Neutrophil (primary cell): Measurements from ENCODE around the gene HCRTR1.

Experiments
- H3K27ac ChIP-seq: fragments of 200-600 bp; sonication (generic); 2 replicates; pipeline ENCODE4 v1.5.1; 2016; ENCODE audit warnings: mild to moderate bottlenecking, moderate library complexity
- H3K27me3 ChIP-seq: fragments of 200-600 bp; sonication (generic); 2 replicates; pipeline ENCODE4 v1.6.0; 2016; ENCODE audit warnings: mild to moderate bottlenecking
- H3K36me3 ChIP-seq: fragments of 200-600 bp; sonication (generic); 2 replicates; pipeline ENCODE4 v1.5.1; 2017
- H3K4me1 ChIP-seq, 2 experiments: fragments of 200-600 bp in 1 of 2; sonication (generic) in 1 of 2; 1 replicate in 1 of 2; 2 replicates in 1 of 2; pipeline versions ENCODE4 v1.5.1 to v1.6.1; 2013 to 2016; ENCODE audit warnings: low read depth in 1 of 2, low read length in 1 of 2, mild to moderate bottlenecking in 1 of 2, moderate library complexity in 1 of 2; ENCODE audit not compliant: control insufficient read depth in 1 of 2, insufficient read depth in 1 of 2
- H3K4me3 ChIP-seq, 2 experiments: fragments of 200-600 bp in 1 of 2; sonication (generic) in 1 of 2; 1 replicate in 1 of 2; 2 replicates in 1 of 2; pipeline ENCODE4 v1.5.1; 2013 to 2016; ENCODE audit warnings: low read depth in 1 of 2, low read length in 1 of 2, mild to moderate bottlenecking in 1 of 2, moderate library complexity in 1 of 2
- H3K9me3 ChIP-seq: fragments of 200-600 bp; sonication (generic); 2 replicates; pipeline ENCODE4 v1.5.1; 2016
- TF ChIP-seq, protein P1 (sequence below): fragments of 200-600 bp; sonication (generic); IDR thresholded peaks from 2 replicates; pipeline ENCODE4 v1.5.1; 2016; ENCODE audit warnings: antibody characterized with exemption

HCRTR1 gene

GRCh38 chr1:31663622-31664452 lies 46.3 kb downstream of the HCRTR1 start:
- H3K27ac ChIP-seq: no peak overlapping the region
- no peak overlapping the region for H3K4me3 ChIP-seq
- no peaks in the 10 kb centered on the region for H3K9me3 ChIP-seq
- H3K27me3 ChIP-seq: peaks cover 11% of the 10 kb centered on the region
- no peaks in the 10 kb centered on the region for H3K36me3 ChIP-seq
- H3K4me1 ChIP-seq: peaks cover 32 to 40% of the 10 kb centered on the region in 2 experiments
- TF ChIP-seq, protein P1, sequence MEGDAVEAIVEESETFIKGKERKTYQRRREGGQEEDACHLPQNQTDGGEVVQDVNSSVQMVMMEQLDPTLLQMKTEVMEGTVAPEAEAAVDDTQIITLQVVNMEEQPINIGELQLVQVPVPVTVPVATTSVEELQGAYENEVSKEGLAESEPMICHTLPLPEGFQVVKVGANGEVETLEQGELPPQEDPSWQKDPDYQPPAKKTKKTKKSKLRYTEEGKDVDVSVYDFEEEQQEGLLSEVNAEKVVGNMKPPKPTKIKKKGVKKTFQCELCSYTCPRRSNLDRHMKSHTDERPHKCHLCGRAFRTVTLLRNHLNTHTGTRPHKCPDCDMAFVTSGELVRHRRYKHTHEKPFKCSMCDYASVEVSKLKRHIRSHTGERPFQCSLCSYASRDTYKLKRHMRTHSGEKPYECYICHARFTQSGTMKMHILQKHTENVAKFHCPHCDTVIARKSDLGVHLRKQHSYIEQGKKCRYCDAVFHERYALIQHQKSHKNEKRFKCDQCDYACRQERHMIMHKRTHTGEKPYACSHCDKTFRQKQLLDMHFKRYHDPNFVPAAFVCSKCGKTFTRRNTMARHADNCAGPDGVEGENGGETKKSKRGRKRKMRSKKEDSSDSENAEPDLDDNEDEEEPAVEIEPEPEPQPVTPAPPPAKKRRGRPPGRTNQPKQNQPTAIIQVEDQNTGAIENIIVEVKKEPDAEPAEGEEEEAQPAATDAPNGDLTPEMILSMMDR: peak; percentile 82

DNA sequence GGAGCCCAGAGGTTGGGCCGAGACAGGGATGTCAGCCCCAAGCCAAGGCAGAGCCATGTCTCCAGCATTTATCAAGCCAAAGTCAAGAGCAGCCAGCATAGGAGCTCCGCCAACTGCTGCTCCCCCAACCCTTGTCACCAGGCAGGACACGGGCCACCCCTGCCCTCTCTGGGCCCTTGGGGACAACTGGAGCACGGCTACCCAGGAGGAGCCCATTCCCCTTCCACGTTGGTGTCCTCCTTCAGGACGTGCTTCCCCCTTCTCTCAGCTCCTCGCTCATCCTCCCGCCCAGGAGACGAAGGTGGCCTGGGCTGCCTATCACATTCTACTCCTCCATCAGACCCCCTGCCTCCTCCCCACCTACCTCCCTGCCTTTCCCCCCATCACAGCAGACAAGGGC lies 47.0 kb downstream of the HCRTR1 start:
- H3K27me3 ChIP-seq: peaks cover 18% of the 10 kb centered on the region
- H3K4me1 ChIP-seq: peaks cover 25 to 33% of the 10 kb centered on the region in 2 experiments
- no peaks in the 10 kb centered on the region for H3K36me3 ChIP-seq
- TF ChIP-seq, protein P1: no peak
- H3K4me3 ChIP-seq: no peak overlapping the region
- H3K27ac ChIP-seq: no peak overlapping the region
- H3K9me3 ChIP-seq: no peaks in the 10 kb centered on the region

DNA sequence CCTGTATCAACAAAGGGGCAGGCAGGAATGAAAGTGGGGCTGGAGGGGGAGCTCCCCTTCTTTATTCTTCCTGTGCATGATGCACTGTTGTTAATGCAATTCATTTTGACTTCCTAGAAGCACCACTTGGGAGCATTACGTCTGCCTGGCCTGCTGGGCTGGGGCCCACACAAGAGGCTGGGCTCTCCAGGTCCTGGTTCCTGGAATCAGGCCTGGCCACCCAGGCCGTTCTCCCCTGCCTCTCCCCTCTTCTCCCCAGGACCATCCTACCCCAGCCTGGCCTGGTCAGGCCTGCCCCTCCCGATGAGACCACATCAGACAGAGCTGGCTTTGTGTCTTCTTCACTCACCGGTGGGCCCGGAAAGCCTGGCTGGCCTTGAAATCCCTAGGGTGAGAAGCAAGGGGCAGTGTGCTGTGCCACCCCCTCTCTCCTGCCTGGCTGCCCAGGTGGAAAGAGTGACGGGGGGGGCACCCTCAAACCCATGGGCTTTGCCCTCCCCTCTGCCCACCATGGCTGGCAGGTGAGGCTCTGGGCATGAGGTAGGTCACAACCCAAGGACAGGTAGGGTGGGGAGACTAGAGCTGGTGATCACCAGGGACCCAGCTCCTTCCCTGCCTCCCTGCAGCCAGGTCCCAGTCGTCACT lies 47.9 kb downstream of the HCRTR1 start:
- H3K27me3 ChIP-seq: peaks cover 26% of the 10 kb centered on the region
- H3K4me3 ChIP-seq: no peak overlapping the region
- H3K36me3 ChIP-seq: no peaks in the 10 kb centered on the region
- peaks cover 17 to 32% of the 10 kb centered on the region in 2 experiments for H3K4me1 ChIP-seq
- no peaks in the 10 kb centered on the region for H3K9me3 ChIP-seq
- H3K27ac ChIP-seq: no peak overlapping the region
- TF ChIP-seq, protein P1: no peak

DNA sequence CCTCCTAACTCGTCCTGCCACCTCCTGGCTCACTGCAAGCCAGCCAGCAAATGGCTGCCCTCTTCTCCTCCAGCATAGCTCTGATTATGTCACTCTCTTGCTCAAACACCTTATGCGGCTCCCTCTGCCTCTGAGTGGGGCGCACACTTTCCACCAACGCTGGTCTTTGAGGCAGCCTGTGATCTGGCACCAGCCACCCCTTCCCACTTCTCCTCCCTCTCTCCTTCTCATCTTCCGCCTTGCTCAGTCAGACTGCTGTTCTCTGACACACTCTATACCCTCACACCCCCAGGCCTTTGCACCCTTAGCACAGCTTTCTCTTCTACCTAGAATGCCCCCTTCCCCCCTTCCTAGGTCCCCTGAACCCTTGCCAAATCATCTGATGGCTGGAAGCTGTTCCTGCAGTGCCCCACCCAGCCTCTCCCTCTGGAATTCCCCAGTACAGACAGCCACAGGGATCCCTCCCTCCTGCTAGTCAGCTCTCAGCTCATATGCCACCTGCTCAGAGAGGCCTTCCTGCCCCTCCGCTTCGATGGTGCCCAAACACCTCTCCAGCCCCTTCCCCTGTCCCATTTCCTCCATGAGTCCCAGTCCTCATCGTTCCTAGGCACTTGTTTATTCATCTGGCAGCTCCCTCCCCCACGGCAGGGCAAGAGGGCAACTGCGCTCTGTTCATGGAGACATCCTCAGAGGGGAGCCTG lies 48.9 kb downstream of the HCRTR1 start:
- Histone ChIP-seq H3K4me3 (no peak overlapping the region), H3K36me3 (no peaks in the 10 kb centered on the region), H3K27ac (no peak overlapping the region), H3K4me1 (peaks cover 7 to 24% of the 10 kb centered on the region in 2 experiments), H3K9me3 (no peaks in the 10 kb centered on the region), H3K27me3 (peaks cover 37% of the 10 kb centered on the region)
- TF ChIP-seq, protein P1: no peak

DNA sequence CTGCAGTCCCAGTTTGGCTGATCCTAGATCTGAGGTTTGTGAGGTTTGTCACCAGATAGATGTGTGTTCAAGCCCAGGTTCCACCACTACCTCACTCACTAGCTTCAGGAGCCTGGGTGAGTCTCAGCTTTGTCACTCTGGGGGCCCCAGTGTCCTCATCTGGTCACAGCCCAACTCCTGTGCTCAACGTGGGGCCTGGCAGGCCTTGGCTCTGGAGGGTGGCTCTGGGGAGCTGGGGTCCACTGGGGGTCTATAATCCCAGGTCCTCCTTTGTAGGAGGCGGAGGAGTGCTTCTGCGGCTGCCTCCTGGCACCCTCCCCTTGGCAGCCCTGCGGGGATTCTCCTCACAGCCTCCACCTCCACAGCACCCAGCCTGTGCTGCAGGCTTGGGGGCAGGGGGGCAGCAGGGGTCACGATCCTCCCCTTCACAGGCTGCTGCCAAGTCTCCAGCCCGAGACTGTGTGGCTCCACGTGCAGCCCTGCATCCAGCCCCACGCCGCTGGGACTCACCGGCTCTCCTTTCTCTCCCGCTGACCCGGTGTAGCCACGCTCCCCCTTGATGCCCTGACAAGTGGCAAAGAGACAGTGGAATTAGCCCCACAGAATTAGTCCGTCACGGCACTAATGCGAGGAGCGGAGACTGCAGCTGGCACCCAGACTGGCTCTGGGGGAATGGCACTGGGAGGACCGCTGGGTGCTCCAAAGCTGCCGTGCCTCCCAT lies 49.7 kb downstream of the HCRTR1 start:
- Histone ChIP-seq H3K27me3 (peaks cover 42% of the 10 kb centered on the region), H3K36me3 (no peaks in the 10 kb centered on the region), H3K27ac (no peak overlapping the region), H3K4me1 (peaks cover 0 to 16% of the 10 kb centered on the region in 2 experiments), H3K9me3 (no peaks in the 10 kb centered on the region), H3K4me3 (no peak overlapping the region)
- TF ChIP-seq, protein P1: no peak
